Small intestine (tissue), 7 donors: ENCODE measurements around the gene EGF. TPM values are rescaled to one million over a fixed set of nuclear protein-coding genes. Genes with fewer than 3 reads are reported as not detected.

Source experiments
- DNase-seq, 2 donors: peaks; one replicate each; pipeline versions ENCODE4 v3.0.0 to v3.0.0-alpha.2; 2013
- FAIRE-seq: peaks from 2 replicates; lab custom pipeline; 2012; peaks lifted over from hg19 to GRCh38; lab: Jason Lieb, UNC
- H3K27ac ChIP-seq, 3 donors: one replicate each; pipeline ENCODE4 v1.5.1; 2013; ENCODE audit warnings: low read length in 2 of 3, mild to moderate bottlenecking in 2 of 3, control low read depth in 1 of 3, inconsistent platforms in 1 of 3, low read depth in 1 of 3, moderate library complexity in 1 of 3
- H3K27me3 ChIP-seq, 3 donors: one replicate each; pipeline ENCODE4 v1.6.1; 2013; ENCODE audit warnings: low read length in 3 of 3, inconsistent platforms in 1 of 3; ENCODE audit not compliant: control insufficient read depth in 3 of 3, insufficient read depth in 3 of 3
- H3K36me3 ChIP-seq, 3 donors: one replicate each; pipeline ENCODE4 v1.6.1; 2013; ENCODE audit warnings: low read length in 3 of 3, inconsistent platforms in 1 of 3, low read depth in 1 of 3, mild to moderate bottlenecking in 1 of 3, moderate library complexity in 1 of 3; ENCODE audit not compliant: control insufficient read depth in 3 of 3, insufficient read depth in 2 of 3
- H3K4me1 ChIP-seq, 3 donors: one replicate each; pipeline ENCODE4 v1.6.1; 2013; ENCODE audit warnings: low read length in 2 of 3, inconsistent platforms in 1 of 3, low read depth in 1 of 3, mild to moderate bottlenecking in 1 of 3, moderate library complexity in 1 of 3; ENCODE audit not compliant: control insufficient read depth in 3 of 3, insufficient read depth in 2 of 3
- H3K4me3 ChIP-seq, 3 donors: one replicate each; pipeline ENCODE4 v1.5.1; 2013; ENCODE audit warnings: low read length in 3 of 3, control low read depth in 1 of 3, inconsistent platforms in 1 of 3, low read depth in 1 of 3, mild to moderate bottlenecking in 1 of 3, moderate library complexity in 1 of 3
- H3K9me3 ChIP-seq, 2 donors: one replicate each; pipeline ENCODE4 v1.6.1; 2013; ENCODE audit warnings: low read depth in 1 of 2, low read length in 1 of 2; ENCODE audit not compliant: control insufficient read depth in 2 of 2, insufficient read depth in 1 of 2
- WGBS, 3 donors: extraction: QIAGEN DNeasy Blood & Tissue Kit; methylation state at CpG; one replicate each; pipeline ENCODE4 v1.1.7; 2013; 5-methylcytosine and 5-hydroxymethylcytosine counted together
- polyA plus RNA-seq, 4 donors: library from polyadenylated mRNA; stranded (reverse) in 3 of 4; unstranded in 1 of 4; fragments of 200-250 nt in 3 of 4; fragments of 120-200 nt in 1 of 4; gene quantifications; one replicate each; pipeline versions ENCODE4 v1.2.1 to v1.2.3, GENCODE V29; 2013
- donor health status: healthy with polysubstance abuse.
- donor health status: control.
- donor health status: control.
- donor health status: Bipolar disorder and iron deficiency.
- donor health status: healthy.

Gene EGF
- polyA plus RNA-seq, 4 donors: 0.48 to 42.2 TPM; not detected in 2

DNA sequence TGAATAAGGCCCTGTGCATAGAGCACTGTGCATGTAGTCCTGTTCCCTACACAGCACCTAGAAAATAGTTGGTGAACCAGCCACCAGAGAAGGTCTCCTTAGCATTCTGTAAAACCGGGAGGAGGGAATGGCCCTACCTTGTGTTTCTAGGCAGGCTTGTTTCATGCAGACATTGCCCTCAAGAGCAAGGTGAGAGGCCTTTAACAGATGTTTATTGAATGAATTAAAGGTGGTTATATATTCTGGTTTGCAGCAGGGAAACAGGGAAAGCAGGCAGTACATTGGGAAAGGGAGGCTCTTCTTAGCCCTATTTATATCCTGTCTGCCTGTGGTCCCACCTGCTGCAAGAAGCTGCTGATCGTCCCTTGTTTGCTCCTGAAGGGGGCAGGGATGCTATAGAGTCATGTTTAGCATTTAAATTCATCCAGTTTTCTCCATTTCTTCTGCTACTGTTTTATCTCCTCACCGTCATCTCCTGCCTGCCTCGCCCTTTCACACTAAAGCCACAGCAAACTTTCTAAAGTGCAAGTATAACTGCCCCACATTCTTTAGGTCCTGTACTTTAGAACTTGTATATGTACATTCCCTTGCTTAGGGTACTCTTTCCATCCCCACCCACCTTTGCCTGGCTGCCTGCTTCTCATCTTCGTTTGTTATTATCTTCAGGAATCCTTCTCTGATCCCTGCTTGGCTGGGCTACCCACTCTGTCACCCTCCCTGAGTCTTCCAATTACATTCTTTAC lies 60.3 kb downstream of the EGF start:
- FAIRE-seq: no peak
- WGBS, 3 donors: 16 to 46% (median 23%) methylated on average over 5 of the region's 5 CpGs

DNA sequence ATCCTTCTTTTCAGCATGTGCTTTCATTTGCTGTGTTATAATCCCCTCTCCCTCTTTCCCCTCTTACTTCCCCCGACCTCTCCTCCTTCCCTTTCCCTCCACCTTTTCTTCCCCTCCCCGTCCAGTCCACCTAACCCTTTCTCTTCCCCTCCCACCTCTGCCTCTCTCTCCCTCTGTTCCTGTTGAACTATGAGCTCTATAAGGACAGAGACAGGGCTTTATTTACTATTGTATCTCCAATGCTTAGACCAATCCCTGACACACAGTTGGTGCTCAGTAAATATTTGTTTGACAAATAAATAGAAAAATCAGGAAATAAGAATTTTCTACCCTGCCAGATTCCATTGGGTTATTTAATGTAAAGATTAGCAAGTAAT lies 60.8 kb downstream of the EGF start:
- H3K36me3 ChIP-seq: no peaks in the 10 kb centered on the region
- H3K27me3 ChIP-seq: no peaks in the 10 kb centered on the region
- H3K9me3 ChIP-seq: no peaks in the 10 kb centered on the region
- peaks cover 0 to 14% (median 0%) of the 10 kb centered on the region in 3 donors for H3K4me1 ChIP-seq
- peak in 1 of 2 donors; percentile 25 for DNase-seq
- FAIRE-seq: no peak
- peak overlapping the region in 1 of 3 donors; percentile 36 for H3K27ac ChIP-seq
- no peak overlapping the region for H3K4me3 ChIP-seq
- WGBS, 3 donors: 19 to 32% (median 23%) methylated on average over 2 of the region's 2 CpGs

More for the DNA sequence above, 60.3 kb downstream of the EGF start:
- no peak overlapping the region for H3K4me3 ChIP-seq
- no peaks in the 10 kb centered on the region for H3K36me3 ChIP-seq
- H3K4me1 ChIP-seq: peaks cover 0 to 14% (median 0%) of the 10 kb centered on the region in 3 donors
- H3K27me3 ChIP-seq: no peaks in the 10 kb centered on the region
- H3K27ac ChIP-seq: peak overlapping the region in 1 of 3 donors; percentile 36
- peak; percentile 54 for DNase-seq
- H3K9me3 ChIP-seq: no peaks in the 10 kb centered on the region

- H3K27ac ChIP-seq: no peak overlapping the region
- H3K36me3 ChIP-seq: no peaks in the 10 kb centered on the region
- H3K4me3 ChIP-seq: no peak overlapping the region
- WGBS, 3 donors: 88 to 89% (median 88%) methylated on average over 6 of the region's 6 CpGs
- H3K27me3 ChIP-seq: no peaks in the 10 kb centered on the region
- no peak for DNase-seq
- H3K4me1 ChIP-seq: peaks cover 0 to 14% (median 0%) of the 10 kb centered on the region in 3 donors
- H3K9me3 ChIP-seq: no peaks in the 10 kb centered on the region
- FAIRE-seq: no peak
These were observed 63.5 kb downstream of the EGF start for GRCh38 chr4:109976189-109976588.

- H3K27ac ChIP-seq: no peak overlapping the region
- WGBS, 3 donors: 55 to 74% (median 64%) methylated on average over 2 of the region's 2 CpGs
- no peaks in the 10 kb centered on the region for H3K27me3 ChIP-seq
- DNase-seq (peak; percentile 28 to 64), FAIRE-seq (peak; percentile 89)
- no peak overlapping the region for H3K4me3 ChIP-seq
- H3K36me3 ChIP-seq: no peaks in the 10 kb centered on the region
- peaks cover 0 to 7% (median 0%) of the 10 kb centered on the region in 3 donors for H3K4me1 ChIP-seq
- no peaks in the 10 kb centered on the region for H3K9me3 ChIP-seq
These were observed 65.3 kb downstream of the EGF start for GRCh38 chr4:109977854-109978501.

DNA sequence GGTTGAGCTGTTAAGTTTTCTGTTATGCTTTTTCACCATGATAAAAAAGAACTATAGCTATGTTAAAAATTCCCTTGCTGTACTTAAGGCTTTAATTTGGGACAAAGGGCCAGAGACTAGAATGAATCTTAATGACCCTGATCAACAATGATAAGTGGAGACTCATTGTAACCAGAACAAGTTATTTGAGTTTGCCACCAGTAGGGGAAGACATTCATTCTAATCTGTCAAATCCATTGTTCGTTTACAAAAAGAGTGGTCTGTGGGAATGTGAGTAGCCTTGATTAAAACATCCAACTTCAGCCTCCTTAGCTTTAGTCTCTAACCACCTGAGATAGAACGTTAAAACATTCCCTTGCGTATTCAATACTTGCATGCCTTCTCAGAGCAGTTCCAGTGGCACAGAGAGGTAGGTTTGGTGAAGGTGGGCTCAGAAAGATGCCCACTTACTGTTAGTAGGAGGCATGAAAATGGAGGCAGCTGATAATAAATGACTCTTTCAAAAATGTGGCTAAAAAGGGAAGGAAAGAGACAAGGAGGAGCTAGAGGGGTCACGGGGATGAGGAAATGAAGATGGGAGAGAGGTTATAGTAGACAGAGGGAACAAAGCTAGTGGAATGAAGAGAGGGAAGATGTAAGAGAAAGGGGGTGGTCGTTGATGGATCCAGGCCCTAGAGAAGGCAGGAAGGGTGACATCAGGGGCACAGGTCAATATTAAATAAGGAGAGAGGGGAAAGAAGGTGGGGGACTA lies 66.2 kb downstream of the EGF start:
- H3K4me3 ChIP-seq: no peak overlapping the region
- H3K27ac ChIP-seq: no peak overlapping the region
- DNase-seq (no peak), FAIRE-seq (no peak)
- H3K36me3 ChIP-seq: no peaks in the 10 kb centered on the region
- no peaks in the 10 kb centered on the region for H3K4me1 ChIP-seq
- H3K27me3 ChIP-seq: no peaks in the 10 kb centered on the region
- 53 to 54% (median 54%) methylated on average over 5 of the region's 5 CpGs for WGBS, 3 donors
- H3K9me3 ChIP-seq: no peaks in the 10 kb centered on the region

- WGBS, 3 donors: 86 to 92% (median 87%) methylated on average over 5 of the region's 5 CpGs
- H3K4me1 ChIP-seq: no peaks in the 10 kb centered on the region
- no peaks in the 10 kb centered on the region for H3K36me3 ChIP-seq
- H3K27me3 ChIP-seq: no peaks in the 10 kb centered on the region
- no peaks in the 10 kb centered on the region for H3K9me3 ChIP-seq
- FAIRE-seq (no peak), DNase-seq (no peak)
- no peak overlapping the region for H3K4me3 ChIP-seq
- no peak overlapping the region for H3K27ac ChIP-seq
These were observed 67.4 kb downstream of the EGF start for GRCh38 chr4:109979920-109980717.

DNA sequence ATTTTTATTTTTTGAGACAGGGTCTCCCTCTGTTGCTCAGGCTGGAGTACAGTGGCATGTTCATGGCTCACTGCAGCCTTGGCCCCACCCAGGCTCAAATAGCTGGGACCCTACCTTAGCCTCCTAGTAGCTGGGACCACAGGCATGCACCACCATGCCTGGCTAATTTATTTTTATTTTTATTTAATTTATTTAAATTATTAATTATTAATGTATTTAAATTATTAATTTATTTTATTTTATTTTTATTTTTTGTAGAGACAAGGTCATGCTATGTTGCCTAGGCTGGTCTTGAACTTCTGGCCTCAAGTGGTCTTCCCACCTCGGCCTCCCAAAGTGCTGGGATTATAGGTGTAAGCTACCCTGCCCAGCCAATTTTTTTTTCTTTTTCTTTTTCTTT lies 69.3 kb downstream of the EGF start:
- FAIRE-seq (no peak), DNase-seq (no peak)
- Histone ChIP-seq H3K36me3 (no peaks in the 10 kb centered on the region), H3K9me3 (no peaks in the 10 kb centered on the region), H3K4me3 (no peak overlapping the region), H3K27me3 (no peaks in the 10 kb centered on the region), H3K27ac (no peak overlapping the region), H3K4me1 (no peaks in the 10 kb centered on the region)
- WGBS, 3 donors: 93 to 96% (median 93%) methylated on average over 1 of the region's 1 CpG

DNA sequence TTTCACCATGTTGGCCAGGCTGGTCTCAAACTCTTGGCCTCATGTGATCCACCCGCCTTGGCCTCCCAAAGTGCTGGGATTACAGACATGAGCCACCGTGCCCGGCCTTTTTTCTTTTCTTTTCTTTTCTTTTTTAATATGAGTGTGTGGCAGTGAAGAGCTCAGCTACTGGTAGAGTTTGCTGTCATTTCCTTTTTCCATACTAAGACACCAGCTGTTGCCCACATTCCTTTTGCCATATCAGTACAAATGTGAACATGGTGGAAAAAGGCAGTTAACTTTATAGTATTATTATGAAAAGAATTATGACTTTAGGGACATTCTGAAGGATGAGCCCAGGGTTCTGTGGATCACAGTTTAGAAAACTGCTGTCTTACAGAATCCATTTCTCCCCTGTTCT lies 69.8 kb downstream of the EGF start:
- no peaks in the 10 kb centered on the region for H3K27me3 ChIP-seq
- H3K27ac ChIP-seq: no peak overlapping the region
- H3K4me1 ChIP-seq: no peaks in the 10 kb centered on the region
- H3K4me3 ChIP-seq: no peak overlapping the region
- no peak for DNase-seq
- no peaks in the 10 kb centered on the region for H3K9me3 ChIP-seq
- no peak for FAIRE-seq
- WGBS, 3 donors: 82 to 92% (median 91%) methylated on average over 3 of the region's 3 CpGs
- no peaks in the 10 kb centered on the region for H3K36me3 ChIP-seq
